Urothelium cell line (cell line): Measurements from ENCODE around the gene MSRB1.
"Not testable (repeated sequence)": the region's sequence is repeated elsewhere in the genome, so short reads cannot be mapped to it uniquely, and the experiment has no call there.

Experiments
- DNase-seq: peaks from one replicate; pipeline ENCODE4 v3.0.0; 2011; ENCODE audit warnings: low spot score, mixed read lengths
- FAIRE-seq: peaks from 2 replicates; lab custom pipeline; 2011; peaks lifted over from hg19 to GRCh38; lab: Jason Lieb, UNC

The MSRB1 gene

DNA sequence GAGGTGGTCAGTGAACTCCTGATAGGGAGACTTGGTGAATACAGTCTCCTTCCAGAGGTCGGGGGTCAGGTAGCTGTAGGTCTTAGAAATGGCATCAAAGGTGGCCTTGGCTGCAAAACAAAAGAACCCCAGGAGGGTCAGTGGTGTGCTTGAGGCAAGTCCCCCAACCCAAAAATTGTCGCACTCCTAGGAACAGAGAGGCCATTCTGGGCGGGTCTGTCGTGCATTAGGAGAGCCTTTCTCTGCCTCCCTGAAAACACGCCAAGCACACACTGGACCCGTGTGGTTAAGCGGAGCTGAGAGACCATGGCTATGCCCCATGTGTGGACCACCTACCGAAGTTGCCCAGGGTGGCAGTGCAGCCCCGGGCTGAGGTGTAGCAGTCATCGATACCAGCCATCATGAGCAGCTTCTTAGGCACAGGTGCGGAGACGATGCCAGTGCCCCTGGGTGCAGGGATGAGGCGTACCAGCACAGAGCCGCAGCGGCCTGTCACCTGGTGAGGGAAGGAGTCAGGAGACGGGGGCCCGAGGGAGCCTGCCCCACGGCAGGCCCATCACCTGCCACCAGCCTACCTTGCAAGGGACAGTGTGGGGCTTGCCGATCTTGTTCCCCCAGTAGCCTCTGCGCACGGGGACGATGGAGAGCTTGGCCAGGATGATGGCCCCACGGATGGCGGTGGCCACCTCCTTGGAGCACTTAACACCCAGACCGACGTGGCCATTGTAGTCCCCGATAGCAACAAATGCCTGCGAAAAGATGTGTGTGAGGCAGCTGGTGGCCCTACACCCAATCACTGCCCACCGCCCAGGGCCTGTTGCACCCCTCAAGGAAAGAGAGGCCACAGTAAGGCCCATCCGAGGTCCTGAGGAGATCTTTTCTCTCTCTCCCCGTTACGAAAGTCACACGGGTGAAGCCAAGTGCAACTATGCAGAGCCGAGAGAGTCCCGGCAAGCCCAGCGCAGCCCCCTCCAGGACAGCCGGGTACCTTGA lies 19.5 kb upstream of the MSRB1 start:
- FAIRE-seq, DNase-seq: not testable (repeated sequence)

DNA sequence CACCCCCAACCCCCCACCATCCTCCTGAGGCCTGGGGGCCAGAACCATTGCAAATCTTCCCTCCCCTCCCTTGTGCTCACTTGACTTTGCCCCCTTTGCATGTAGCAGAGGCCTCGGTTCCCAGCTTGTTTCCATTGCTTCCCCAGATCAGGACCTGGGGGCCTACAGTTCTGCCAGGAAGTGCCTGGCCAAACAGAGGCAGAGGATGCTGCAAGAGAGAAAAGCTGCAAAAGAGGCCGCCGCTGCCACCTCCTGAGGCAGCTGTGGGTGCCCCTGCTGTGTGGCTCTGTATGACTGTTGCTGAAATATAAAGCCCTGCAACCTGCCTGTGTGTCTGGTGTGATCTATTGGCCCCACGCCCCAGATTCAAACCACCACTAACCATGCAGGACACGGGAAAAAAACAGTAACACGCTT lies 18.7 kb upstream of the MSRB1 start:
- FAIRE-seq (no peak), DNase-seq (no peak)

DNA sequence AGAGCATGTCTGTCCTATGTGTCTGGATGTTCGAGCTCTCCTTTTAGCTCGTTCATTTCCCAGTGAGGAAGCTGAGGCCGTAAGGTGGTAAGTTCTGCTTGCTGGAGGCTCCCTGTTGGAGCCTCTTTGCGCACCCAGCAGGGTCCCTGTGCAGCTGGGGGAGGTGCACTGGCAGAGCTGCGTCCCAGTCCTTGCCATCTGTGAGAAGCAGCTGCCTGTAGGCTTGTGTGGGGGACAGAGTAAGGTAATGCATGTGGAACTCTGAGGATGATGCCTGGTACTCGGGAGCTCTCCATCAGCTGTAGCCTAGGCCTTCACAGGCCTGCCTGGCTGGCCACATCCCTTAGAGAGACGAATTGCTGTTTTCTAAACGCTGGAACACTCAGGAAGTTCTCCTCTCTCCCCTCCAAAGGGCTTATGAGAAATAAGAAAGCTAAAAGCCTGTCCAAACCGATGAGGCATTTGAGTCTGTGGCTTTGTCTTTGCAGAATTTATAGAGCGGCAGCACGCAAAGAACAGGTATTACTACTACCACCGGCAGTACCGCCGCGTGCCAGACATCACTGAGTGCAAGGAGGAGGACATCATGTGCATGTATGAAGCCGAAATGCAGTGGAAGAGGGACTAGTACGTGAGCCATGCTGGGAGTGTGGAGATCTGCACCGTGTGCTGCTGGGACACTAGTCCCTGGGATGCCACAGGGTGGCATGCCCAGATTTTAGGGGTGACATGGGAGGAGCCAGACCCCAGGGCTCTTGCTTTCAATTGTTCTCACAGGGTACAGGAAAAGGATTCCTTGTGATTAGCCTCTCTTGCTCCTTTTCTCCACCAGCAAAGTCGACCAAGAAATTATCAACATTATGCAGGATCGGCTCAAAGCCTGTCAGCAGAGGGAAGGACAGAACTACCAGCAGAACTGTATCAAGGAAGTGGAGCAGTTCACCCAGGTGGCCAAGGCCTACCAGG lies 17.9 kb upstream of the MSRB1 start:
- no peak for DNase-seq
- FAIRE-seq, result peak; percentile 76

DNA sequence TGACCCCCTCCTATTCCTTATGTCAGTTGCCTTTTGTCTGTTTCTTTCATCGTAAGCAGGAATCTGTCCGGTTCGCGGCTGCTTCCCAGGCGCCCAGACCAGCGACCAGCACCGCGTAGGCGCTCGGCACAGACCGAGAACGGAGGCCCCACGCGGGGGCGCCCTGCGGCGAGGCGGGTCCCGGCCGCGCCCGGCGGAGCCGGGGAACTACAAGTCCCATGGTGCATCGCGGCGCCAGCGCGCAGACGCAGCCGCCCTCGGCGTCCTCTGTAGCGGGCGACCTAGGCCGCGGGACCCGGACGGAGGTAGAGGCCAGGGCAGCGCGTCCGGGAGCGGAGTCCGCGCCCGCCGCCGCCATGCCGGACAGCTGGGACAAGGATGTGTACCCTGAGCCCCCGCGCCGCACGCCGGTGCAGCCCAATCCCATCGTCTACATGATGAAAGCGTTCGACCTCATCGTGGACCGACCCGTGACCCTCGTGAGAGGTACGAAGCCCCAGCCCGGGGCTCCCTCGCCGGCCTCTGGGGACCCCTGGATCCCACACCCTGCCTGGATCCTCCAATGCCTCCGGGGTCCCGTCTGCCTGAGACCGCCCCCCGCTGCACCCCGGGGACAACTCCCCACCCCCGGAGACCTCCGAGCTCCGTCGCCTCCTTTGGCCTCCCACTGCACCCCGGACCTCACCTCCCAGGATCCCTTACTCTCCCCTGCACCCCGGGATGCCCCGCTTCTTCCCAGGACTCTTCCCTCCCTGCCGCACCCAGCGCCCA lies 16.5 kb upstream of the MSRB1 start, which contains the start of gene NDUFB10:
Gene NDUFB10 (plus strand): TSS at position 270 of the 771 bp plus-strand sequence. CDS start 87 bp downstream, at position 357.
- peak; percentile 94 for FAIRE-seq

DNA sequence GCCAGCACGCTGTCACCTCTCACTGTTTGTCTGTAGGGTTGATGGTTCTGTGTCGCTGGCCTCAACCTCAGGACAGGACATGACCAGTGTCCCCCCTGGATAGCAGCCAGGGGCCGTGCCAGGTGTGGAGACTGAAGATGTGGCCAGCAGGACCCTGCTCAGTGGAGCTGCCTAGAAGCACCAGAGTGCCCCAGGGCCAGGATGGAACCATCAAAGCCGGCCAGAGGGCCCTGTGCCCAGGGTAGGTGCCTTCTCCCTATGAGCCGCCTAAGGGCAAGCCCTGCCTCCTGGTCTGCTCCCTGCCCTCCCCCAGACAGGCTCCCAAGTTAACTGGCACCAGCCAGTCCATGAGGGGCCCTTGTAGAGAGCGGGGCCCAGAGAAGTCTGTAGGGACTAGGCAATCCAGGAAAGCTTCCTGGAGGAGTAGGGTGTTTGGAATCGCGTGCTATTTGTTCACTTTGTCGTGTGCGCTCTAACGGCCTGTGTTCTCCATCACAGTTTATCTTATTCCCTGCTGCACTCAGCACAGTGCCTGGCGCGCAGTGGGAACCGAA lies 15.8 kb upstream of the MSRB1 start:
- FAIRE-seq, result no peak
- DNase-seq, result no peak

More for the DNA sequence above, 16.5 kb upstream of the MSRB1 start, which contains the start of gene NDUFB10:
- peak; percentile 94 for DNase-seq

DNA sequence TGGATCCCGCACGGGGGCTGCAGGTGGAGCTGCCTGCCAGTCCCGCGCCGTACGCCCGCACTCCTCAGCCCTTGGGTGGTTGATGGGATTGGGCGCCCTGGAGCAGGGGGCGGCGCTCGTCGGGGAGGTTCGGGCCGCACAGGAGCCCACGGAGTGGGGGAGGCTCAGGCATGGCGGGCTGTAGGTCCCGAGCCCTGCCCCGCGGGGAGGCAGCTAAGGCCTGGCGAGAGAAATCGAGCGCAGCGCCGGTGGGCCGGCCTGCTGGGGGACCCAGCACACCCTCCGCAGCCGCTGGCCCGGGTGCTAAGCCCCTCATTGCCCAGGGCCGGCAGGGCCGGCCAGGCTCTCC lies 15.1 kb upstream of the MSRB1 start:
- not testable (repeated sequence) for FAIRE-seq, DNase-seq

DNA sequence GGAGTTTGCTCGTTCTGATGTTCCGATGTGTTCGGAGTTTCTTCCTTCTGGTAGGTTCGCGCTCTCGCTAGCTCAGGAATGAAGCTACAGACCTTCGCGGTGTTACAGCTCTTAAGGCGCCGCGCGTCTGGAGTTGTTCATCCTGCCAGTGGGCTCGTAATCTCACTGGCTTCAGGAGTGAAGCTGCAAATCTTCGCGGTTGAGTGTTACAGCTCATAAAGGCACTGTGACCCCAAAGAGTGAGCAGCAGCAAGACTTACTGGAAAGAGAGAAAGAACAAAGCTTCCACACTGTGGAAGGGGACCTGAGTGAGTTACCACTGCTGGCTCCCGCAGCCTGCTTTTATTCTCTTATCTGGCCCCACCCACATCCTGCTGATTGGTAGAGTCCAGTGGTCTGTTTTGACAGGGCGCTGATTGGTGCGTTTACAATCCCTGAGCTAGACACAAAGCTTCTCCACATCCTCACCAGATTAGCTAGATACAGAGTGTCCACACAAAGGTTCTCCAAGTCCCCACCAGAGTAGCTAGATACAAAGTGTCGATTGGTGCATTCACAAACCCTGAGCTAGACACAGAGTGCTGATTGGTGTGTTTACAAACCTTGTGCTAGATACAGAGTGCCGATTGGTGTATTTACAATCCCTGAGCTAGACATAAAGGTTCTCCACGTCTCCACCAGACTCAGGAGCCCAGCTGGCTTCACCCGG lies 14.6 kb upstream of the MSRB1 start:
- FAIRE-seq, DNase-seq: not testable (repeated sequence)

DNA sequence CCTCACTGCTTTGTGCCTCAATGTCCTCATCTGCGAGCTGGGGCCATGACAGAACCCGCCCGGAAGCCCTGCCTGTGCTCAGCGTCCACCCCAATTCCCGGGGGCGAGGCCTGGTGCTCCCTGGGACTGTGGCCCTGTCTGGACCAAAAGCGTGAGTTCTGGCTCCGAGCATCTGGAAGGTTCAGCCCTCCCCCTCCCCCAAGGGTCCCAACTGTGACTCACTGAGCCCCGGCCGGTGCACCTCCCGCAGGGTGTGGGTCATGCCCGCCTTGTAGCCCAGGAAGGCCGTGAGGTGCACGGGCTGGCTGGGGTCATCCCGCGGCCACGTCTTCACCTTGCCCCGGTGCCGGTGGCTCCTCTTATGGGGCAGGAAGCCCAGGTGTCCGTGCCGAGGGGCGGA lies 10.7 kb upstream of the MSRB1 start:
- FAIRE-seq (no peak), DNase-seq (no peak)

DNA sequence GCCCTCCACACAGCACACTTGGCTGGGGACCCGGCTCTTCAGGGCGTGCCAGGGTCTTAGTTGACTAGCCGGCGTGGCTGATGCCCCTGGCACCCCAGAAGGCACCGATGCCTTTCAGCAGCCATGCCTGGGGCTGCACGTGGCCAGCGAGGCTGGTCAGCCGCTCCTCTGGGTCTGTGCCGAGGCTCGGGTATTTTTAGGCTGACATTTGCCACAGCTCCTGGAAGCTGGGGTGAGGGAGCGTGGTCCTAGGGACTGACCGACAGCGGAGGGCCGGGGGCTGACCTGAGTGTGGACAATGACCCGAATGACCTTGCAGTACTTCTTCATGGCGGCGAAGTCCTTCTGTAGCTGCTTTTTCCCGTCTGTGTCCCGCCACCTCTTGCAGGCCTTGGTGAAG lies 7.6 kb upstream of the MSRB1 start:
- no peak for FAIRE-seq
- DNase-seq, result no peak

DNA sequence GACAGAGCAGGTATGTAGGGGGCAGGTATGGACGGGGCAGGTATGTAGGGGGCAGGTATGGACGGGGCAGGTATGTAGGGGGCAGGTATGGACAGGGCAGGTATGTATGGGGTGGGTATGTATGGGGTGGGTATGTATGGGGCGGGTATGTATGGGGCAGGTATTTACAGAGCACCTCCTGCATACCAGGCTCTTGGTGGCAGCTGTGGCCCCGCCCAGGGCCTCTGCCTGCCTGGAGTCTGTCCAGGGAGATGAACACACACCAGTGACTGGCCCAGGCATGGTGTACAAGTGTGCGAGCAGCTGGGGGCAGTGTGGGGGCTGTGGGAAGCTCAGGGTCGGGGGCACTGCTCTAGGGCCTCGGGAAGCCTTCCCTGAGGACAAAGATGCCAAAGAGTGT lies 7.0 kb upstream of the MSRB1 start:
- FAIRE-seq (peak; percentile 20), DNase-seq (no peak)

DNA sequence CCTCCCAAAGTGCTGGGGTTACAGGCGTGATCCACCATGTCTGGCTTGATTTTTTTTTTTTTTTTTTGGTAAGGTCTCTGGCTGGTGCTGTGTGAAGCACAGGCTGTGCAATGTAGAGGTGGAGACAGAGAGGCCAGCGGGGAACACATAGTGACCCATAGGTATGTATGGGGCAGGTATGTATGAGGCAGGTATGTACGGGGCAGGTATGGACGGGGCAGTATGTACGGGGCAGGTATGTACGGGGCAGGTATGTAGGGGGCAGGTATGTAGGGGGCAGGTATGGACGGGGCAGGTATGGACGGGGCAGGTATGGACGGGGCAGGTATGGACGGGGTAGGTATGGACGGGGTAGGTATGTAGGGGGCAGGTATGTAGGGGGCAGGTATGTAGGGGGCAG lies 6.5 kb upstream of the MSRB1 start:
- no peak for DNase-seq
- FAIRE-seq, result peak; percentile 85

DNA sequence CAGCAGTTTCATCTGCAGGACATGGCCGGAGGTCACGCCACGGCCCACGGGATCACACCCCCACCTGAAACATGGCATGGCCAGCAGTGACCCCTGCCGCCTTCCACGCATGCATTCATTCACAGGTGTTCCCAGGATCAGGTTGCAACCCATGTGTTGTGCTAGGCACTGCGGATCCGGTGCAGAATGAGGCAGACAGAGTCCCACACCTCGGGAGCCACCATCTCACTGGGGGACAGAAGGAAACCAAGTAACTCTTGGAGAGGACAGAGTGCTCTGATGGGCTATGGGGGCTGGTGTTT lies 4.3 kb upstream of the MSRB1 start:
- DNase-seq (no peak), FAIRE-seq (no peak)

DNA sequence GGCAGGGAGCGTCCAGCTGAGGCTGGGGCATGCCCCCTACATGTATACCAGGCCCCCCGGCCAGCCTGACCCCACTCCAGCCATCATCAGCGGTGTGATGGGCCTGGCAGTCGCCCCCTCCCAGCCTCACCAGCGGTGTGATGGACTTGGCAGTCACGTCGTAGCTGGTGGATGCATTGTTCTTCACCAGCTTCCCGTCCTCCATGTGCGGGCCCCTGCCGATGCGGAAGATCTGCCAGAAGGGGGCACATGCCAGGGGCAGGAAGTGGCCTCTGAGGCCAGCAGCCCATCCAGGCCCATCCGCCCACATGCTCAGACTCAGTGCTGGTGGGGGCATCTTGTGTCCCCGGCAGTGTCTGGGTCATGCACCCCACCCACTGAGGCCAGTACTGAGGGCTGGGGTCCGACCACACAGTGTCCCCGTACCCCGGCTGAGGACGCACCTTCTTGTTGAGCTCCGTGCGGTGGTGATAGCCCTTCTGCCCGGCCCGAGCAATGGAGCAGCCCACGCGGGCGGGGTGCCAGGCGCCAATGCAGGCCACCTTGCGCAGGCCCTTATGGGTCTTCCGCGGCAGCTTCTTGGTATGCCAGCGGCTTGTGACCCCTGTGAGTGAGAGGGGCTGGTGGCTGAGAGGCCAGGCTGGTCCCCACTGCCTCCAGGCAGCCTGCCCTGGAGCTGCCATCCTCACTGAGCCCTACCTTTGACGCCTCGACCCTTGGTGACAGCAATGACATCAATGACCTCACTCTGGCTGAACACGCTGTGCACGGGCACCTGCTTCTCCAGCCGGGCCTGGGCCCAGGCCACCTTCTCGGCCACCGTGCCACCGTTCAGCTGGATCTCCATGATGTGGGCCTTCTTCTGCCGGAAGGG lies 3.7 kb upstream of the MSRB1 start:
- DNase-seq (no peak), FAIRE-seq (peak; percentile 27)

DNA sequence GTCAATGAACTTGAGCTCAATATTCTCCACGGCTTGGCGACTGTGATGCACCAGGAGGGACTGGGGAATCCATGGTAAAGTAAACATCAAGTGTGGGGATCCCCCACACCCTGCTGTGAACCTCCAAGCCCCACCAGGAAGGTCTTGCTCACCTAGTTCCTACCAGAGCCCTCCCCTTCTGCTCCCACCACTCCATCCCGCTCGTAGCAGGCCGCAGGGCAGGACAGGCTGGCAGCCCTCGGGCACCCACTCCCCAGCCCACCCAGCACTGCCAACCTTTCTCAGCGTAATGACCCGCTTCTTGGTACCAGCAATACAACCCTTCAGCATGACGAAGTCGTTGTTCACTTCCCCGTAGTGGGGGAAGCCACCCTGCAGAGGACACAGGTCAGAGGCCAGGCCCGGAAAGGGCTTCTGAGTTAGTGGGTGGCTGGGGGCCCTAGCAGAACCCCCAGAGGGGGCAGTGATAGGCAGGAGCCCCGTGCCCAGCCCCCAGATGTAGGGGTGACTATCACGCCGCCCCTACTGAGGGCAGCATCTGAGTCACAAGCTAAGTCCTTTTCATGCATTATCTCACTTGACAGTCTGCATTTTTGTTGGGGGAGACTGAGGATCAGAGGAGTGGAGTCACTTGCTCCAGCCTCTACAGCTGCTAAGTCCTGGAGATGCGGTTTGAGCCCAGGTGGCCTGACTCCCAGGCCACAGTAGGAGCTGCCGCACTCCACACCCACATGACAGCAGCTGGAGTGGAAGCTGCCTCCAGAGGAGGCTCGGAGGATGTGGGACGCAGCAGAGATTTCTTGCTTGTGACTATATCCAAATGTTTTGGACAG lies 2.8 kb upstream of the MSRB1 start:
- DNase-seq, result no peak

DNA sequence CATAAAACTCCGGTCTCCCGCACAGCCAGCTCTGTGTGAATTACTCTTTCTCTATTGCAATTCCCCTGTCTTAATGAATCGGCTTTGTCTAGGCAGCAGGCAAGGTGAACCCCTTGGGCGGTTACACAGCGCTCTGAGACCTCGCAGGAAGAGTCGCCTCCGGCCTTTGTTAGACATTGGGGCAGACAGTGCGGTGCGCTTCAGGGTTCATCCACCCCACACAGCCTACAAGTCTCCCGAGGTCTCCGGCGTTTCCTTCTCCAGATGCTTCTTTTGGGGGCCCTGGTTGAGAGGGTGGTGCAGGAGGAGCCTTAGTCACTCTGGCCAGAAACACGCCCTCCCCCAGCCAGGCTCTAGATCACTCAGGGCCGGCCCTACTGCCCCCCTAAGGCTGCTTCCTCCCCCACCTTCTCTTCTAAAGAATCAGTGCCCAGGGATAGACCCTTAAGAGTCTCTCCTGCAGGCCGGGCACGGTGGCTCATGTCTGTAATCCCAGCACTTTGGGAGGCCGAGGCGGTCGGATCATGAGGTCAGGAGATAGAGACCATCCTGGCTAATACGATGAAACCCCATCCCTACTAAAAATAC lies 1.7 kb upstream of the MSRB1 start:
- FAIRE-seq, result no peak

More for the DNA sequence above, 2.8 kb upstream of the MSRB1 start:
- peak; percentile 20 for FAIRE-seq

DNA sequence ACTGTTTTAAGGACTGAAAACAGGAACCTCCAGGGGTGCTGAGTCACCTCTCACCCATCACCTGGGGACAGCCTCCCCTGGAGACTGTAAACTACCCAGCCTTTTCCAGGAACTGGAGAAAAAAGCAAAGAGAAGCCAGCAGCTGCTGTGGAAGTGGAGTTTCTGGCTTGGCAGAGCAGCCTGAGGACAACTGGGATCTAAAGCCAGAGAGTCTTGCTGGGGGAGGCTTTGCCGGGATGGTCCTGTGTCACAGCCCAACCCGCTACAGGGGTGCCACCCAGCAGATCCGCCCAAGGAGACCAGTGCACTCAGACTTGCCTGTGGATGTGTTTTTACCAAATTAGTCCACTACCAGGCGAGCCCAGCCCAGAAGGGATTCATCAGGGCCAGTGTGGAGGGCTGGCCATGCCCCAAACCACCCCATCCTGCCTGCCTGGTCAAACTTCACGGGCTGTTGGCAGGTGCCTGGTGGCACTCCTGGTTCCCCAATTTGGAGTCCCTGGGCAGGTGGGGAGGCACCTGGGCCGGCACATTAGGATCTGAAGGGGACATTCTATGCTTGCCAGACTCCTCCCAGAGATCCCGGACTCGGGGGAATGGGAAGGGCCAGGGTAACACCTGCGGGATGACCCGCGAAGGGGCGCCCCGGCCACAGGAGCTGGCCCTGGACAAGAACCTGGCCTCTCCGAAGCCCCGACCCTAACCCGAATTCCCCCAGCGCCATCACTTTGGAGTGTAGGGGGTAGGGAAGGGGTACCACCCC lies 771 bp downstream of the MSRB1 start:
- no peak for DNase-seq

More for the DNA sequence above, 1.7 kb upstream of the MSRB1 start:
- no peak for DNase-seq

More for the DNA sequence above, 771 bp downstream of the MSRB1 start:
- FAIRE-seq, result no peak
